Measurements from ENCODE around the gene CRACDL.

The CRACDL gene

DNA sequence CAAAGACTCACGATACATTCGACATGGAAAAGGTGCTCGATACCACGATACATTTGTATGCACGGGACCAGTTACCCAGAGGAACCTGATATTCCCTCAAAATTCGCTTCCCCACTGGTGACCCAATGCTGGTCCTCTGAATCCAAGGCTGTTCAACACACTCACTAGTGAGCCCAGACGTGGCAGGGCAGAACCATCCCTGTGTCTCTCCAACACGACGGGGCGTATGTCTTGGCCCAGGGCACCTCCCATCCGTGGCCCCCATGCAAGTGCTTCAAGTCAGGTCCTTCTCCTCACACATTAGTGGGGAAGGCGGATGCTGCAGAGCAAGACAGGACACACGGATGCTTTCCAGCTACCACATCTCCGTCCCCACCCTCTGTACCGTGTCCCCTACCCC, 6.1 kb downstream of the CRACDL start:
- TF ChIP-seq CREB1 (IDR thresholded peaks at IDR 0.05; ENCODE audit: low read depth), result no peak
- no peak for TF ChIP-seq EP300 (IDR thresholded peaks at IDR 0.05; ENCODE audit: borderline replicate concordance)
- TF ChIP-seq TAF1 (IDR thresholded peaks at IDR 0.05; ENCODE audit: low read depth), result no peak
- TF ChIP-seq RAD21 (IDR thresholded peaks at IDR 0.05; ENCODE audit: low read depth), result no peak
- no peak for TF ChIP-seq EGR1 (IDR thresholded peaks at IDR 0.05)
- no peak for TF ChIP-seq YY1 (IDR thresholded peaks at IDR 0.05; ENCODE audit: low read depth)
- TF ChIP-seq FOXM1 (IDR thresholded peaks at IDR 0.05; ENCODE audit: borderline replicate concordance, low read depth), result no peak

- TF ChIP-seq YY1 (IDR thresholded peaks at IDR 0.05; ENCODE audit: low read depth) (no peak), CEBPB (IDR thresholded peaks at IDR 0.05) (no peak), TAF1 (IDR thresholded peaks at IDR 0.05; ENCODE audit: low read depth) (no peak), NFIC (IDR thresholded peaks at IDR 0.05) (no peak), RAD21 (IDR thresholded peaks at IDR 0.05; ENCODE audit: low read depth) (no peak), EGR1 (IDR thresholded peaks at IDR 0.05) (no peak), REST (IDR thresholded peaks at IDR 0.05; ENCODE audit: low read depth) (no peak), FOXM1 (IDR thresholded peaks at IDR 0.05; ENCODE audit: borderline replicate concordance, low read depth) (no peak), CREB1 (IDR thresholded peaks at IDR 0.05; ENCODE audit: low read depth) (no peak), EP300 (IDR thresholded peaks at IDR 0.05; ENCODE audit: borderline replicate concordance) (no peak), TEAD4 (IDR thresholded peaks at IDR 0.05) (no peak), TCF12 (IDR thresholded peaks at IDR 0.05; ENCODE audit: low read depth) (no peak), ZBTB7A (IDR thresholded peaks at IDR 0.05; ENCODE audit: low read depth) (no peak)
- TF ChIP-seq, protein P1, sequence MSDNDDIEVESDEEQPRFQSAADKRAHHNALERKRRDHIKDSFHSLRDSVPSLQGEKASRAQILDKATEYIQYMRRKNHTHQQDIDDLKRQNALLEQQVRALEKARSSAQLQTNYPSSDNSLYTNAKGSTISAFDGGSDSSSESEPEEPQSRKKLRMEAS (IDR thresholded peaks at IDR 0.05), result no peak
- TF ChIP-seq, protein P2, sequence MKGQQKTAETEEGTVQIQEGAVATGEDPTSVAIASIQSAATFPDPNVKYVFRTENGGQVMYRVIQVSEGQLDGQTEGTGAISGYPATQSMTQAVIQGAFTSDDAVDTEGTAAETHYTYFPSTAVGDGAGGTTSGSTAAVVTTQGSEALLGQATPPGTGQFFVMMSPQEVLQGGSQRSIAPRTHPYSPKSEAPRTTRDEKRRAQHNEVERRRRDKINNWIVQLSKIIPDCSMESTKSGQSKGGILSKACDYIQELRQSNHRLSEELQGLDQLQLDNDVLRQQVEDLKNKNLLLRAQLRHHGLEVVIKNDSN (IDR thresholded peaks at IDR 0.05), result no peak
Observed at GRCh38 chr2:98928242-98928641, 7.8 kb downstream of the CRACDL start.

DNA sequence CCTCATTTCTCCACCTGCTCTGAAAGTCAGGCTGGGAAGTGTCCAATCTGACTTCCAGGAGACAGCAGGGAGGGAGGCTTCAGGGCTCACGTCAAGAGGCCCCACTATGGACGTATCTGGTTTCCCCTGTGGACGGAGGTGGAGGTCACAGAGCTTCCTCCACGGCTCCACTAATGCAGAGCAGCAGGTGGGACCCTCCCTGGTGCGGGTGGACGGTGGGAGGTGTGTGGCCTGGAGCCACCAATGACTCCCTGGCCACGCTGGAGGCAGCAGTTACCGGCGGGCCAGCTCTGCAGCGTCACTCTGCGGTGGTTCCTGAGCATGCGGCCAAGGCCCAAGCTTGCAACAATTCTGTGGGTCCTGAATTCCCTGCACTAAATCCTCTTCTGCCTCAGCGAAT, 9.0 kb downstream of the CRACDL start:
- TF ChIP-seq TCF12 (IDR thresholded peaks at IDR 0.05; ENCODE audit: low read depth) (no peak), RAD21 (IDR thresholded peaks at IDR 0.05; ENCODE audit: low read depth) (no peak), TAF1 (IDR thresholded peaks at IDR 0.05; ENCODE audit: low read depth) (no peak), EGR1 (IDR thresholded peaks at IDR 0.05) (no peak), TEAD4 (IDR thresholded peaks at IDR 0.05) (no peak), NFIC (IDR thresholded peaks at IDR 0.05) (no peak), EP300 (IDR thresholded peaks at IDR 0.05; ENCODE audit: borderline replicate concordance) (no peak), YY1 (IDR thresholded peaks at IDR 0.05; ENCODE audit: low read depth) (no peak), FOXM1 (IDR thresholded peaks at IDR 0.05; ENCODE audit: borderline replicate concordance, low read depth) (no peak)
- TF ChIP-seq, protein P1 (IDR thresholded peaks at IDR 0.05), result no peak

DNA sequence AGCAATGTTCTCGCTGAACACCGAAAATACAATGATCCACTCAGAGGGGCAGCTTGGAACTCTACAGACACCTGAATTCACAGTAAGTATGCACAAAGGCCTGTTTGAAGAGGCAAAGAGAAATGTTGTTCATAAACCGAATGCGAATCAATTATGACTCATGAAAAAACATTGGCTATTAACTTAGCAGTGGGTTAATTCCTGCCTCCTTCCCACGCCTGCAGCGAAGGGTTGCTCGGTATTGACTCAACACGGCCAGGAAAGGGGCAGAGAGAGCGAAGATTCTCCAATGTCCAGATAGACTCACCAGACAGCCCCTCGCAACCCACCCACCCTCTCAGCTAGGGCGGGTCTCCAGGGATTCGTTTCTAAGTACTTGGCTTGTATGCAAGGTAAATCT, 9.4 kb downstream of the CRACDL start:
- TF ChIP-seq YY1 (IDR thresholded peaks at IDR 0.05; ENCODE audit: low read depth), result no peak
- TF ChIP-seq ZBTB7A (IDR thresholded peaks at IDR 0.05; ENCODE audit: low read depth), result no peak
- TF ChIP-seq NFIC (IDR thresholded peaks at IDR 0.05), result no peak
- no peak for TF ChIP-seq RAD21 (IDR thresholded peaks at IDR 0.05; ENCODE audit: low read depth)
- no peak for TF ChIP-seq EP300 (IDR thresholded peaks at IDR 0.05; ENCODE audit: borderline replicate concordance)
- TF ChIP-seq CREB1 (IDR thresholded peaks at IDR 0.05; ENCODE audit: low read depth), result no peak
- no peak for TF ChIP-seq CEBPB (IDR thresholded peaks at IDR 0.05)
- no peak for TF ChIP-seq TEAD4 (IDR thresholded peaks at IDR 0.05)
- no peak for TF ChIP-seq TAF1 (IDR thresholded peaks at IDR 0.05; ENCODE audit: low read depth)

GRCh38 chr2:98924910-98925309, 11.1 kb downstream of the CRACDL start:
- TF ChIP-seq TEAD4 (IDR thresholded peaks at IDR 0.05) (no peak), RAD21 (IDR thresholded peaks at IDR 0.05; ENCODE audit: low read depth) (no peak), EP300 (IDR thresholded peaks at IDR 0.05; ENCODE audit: borderline replicate concordance) (no peak), CREB1 (IDR thresholded peaks at IDR 0.05; ENCODE audit: low read depth) (no peak), TAF1 (IDR thresholded peaks at IDR 0.05; ENCODE audit: low read depth) (no peak), YY1 (IDR thresholded peaks at IDR 0.05; ENCODE audit: low read depth) (no peak), FOXM1 (IDR thresholded peaks at IDR 0.05; ENCODE audit: borderline replicate concordance, low read depth) (no peak), TCF12 (IDR thresholded peaks at IDR 0.05; ENCODE audit: low read depth) (no peak), EGR1 (IDR thresholded peaks at IDR 0.05) (no peak), REST (IDR thresholded peaks at IDR 0.05; ENCODE audit: low read depth) (no peak), CEBPB (IDR thresholded peaks at IDR 0.05) (no peak), ZBTB7A (IDR thresholded peaks at IDR 0.05; ENCODE audit: low read depth) (no peak), NFIC (IDR thresholded peaks at IDR 0.05) (no peak)
- TF ChIP-seq, protein P1 (IDR thresholded peaks at IDR 0.05), result no peak
- TF ChIP-seq, protein P2 (IDR thresholded peaks at IDR 0.05), result no peak
